ENCODE data around the gene PRAMEF7.
"Not testable (repeated sequence)": the region's sequence is repeated elsewhere in the genome, so short reads cannot be mapped to it uniquely, and the experiment has no call there.

The PRAMEF7 gene

GRCh38 chr1:12916310-12916709 lies at the start of gene PRAMEF7:
PRAMEF7 (plus strand) TSS chr1:12916610; CDS start chr1:12917693, 1,083 bp downstream.
- not testable (repeated sequence) for DNase-seq (ENCODE audit: low read depth, low spot score)

GRCh38 chr1:12878453-12878852 lies 38.0 kb upstream of the PRAMEF7 start:
- DNase-seq (ENCODE audit: low read depth, low spot score), result not testable (repeated sequence)

DNA sequence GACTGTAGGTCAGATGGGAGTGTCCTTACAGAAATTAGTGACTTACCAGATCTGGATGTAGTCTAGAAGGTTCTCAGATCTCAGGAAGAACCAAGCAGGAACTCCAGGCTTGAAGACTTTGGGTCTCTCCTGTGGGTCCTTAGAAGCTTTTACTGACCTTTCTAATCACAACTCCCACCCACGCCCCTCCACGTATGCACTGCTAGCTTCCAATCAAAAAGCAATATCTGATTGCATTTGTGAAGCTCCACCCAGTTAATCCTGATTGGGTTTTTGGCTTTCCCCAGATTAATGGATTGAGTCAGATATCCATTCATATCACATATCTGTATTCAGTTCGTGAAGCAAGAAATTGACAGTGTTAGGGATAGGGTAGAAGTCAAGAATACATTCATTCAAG lies 30.3 kb upstream of the PRAMEF7 start, which contains the start of gene PRAMEF4:
TSS of gene PRAMEF4 (minus strand) at position 101 of the 400 bp plus-strand sequence. CDS start 2,807 bp downstream, outside the sequence.
- not testable (repeated sequence) for DNase-seq (ENCODE audit: low read depth, low spot score)

GRCh38 chr1:12898170-12898569 lies 18.2 kb upstream of the PRAMEF7 start, which contains the start of gene PRAMEF10:
PRAMEF10 (minus strand) TSS chr1:12898270; CDS start chr1:12895847, 2,423 bp downstream.
- DNase-seq (ENCODE audit: low read depth, low spot score), result not testable (repeated sequence)

DNA sequence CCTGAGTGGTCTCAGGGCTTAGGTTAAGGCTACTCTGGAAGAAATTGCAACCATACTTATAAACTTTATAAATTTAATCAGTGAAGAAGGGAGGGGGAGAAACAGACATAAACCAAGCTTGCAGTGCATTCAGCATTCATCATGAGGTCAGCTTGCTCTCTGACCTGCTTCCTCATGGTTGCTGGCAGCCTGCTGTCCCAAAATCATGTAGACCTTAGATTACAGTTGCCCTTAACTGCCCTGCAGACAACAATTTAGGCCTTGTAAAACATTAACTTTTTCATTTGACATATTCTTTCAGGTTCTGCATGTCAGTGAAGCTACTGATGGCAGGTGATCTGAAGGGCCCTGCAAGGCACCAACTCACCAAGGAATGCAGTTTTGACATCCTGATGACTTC lies 17.2 kb upstream of the PRAMEF7 start:
- not testable (repeated sequence) for DNase-seq (ENCODE audit: low read depth, low spot score)

DNA sequence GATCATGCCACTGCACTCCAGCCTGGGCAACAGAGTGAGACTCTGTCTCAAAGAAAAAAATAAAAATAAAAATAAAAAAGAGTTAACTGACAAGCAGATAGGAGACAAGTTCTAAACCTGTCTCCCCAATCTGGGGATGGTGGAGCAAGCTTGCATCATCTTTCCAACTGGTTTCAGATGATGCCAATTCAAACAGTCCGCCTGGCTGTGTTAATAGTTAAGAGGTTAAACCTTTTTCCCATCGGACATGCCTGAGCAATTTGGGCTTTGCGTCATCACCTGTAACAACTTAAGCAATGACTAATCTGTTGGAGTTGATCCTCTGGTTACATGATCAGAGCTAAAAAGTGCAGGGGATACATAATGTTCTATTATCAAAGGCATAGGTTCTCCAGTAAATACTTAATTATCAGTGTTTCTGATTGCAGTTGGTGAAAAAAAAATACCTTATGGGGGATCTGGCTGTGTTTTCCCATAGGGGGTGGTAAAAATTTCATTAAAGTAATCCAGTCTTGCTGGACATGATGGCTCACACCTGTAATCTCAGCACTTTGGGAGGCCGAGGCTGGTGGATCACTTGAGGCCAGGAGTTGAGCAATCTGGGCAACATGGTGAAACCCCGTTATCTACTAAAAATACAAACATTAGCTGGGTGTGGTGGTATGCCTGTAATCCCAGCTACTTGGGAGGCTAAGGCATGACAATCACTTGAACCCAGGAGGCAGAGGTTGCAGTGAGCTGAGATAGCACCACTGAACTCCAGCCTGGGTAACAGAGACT lies 12.4 kb upstream of the PRAMEF7 start:
- DNase-seq (ENCODE audit: low read depth, low spot score), result not testable (repeated sequence)

- not testable (repeated sequence) for DNase-seq (ENCODE audit: low read depth, low spot score)
These were observed 5.3 kb downstream of the PRAMEF7 start for GRCh38 chr1:12921749-12922148.

DNA sequence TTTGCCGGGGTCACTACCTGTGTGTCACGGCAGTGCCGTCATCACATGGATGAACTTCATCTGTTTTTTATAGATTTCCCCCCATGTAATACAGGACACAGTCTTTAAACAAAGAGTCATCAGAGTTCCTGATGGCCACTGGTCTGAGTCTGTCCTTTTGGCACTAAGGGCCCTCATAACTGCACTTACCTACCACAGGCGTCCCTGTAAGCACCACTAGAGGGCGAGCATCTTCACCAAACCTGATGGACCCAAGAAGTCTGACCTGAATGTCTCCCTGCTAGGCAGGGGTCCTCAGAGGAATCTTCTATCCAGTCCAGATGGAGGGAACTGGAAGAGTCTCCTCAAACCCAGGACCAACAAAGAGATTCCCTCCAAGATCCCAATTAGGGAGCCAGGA lies 8.0 kb downstream of the PRAMEF7 start:
- DNase-seq (ENCODE audit: low read depth, low spot score), result not testable (repeated sequence)

DNA sequence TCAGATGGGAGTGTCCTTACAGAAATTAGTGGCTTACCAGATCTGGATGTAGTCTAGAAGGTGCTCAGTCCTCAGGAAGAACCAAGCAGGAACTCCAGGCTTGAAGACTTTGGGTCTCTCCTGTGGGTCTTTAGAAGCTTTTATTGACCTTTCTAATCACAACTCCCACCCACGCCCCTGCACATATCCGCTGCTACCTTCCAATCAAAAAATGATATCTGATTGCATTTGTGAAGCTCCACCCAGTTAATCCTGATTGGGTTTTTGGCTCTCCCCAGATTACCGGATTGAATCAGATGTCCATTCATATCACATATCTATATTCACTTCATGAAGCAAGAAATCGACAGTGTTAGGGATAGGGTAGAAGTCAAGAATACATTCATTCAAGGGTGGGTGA lies 31.1 kb downstream of the PRAMEF7 start, which contains the start of gene PRAMEF6:
TSS of gene PRAMEF6 (minus strand) at position 101 of the 400 bp plus-strand sequence. CDS start 5,062 bp downstream, outside the sequence.
- not testable (repeated sequence) for DNase-seq (ENCODE audit: low read depth, low spot score)
